ENCODE results near the gene STAT4. TPM values are rescaled to one million over a fixed set of nuclear protein-coding genes. Genes with fewer than 3 reads are reported as not detected.

The STAT4 gene
- total and polyA plus RNA-seq, 4 donors, result 2.5 to 11.5 (median 5.6) TPM

GRCh38 chr2:191197096-191197495 is 46.3 kb upstream of the STAT4 start:
- DNase-seq (peak in 2 of 3 donors; percentile 83 to 84), ATAC-seq (ENCODE audit: insufficient read depth, low FRiP score) (no peak)
- no peaks in the 10 kb centered on the region for H3K9me3 ChIP-seq (ENCODE audit: control insufficient read depth in 4 of 4, insufficient read depth in 3 of 4, low read length in 3 of 4)
- WGBS, 2 donors, result 84 to 88% methylated on average over 3 of the region's 3 CpGs
- peaks cover 0 to 5% (median 0%) of the 10 kb centered on the region in 5 donors for H3K4me1 ChIP-seq (ENCODE audit: control insufficient read depth in 5 of 5, insufficient read depth in 5 of 5, low read length in 5 of 5)
- H3K4me3 ChIP-seq, result no peak overlapping the region
- TF ChIP-seq CTCF (IDR thresholded peaks at IDR 0.05; ENCODE audit: control extremely low read depth, extremely low read depth), result no peak
- no peaks in the 10 kb centered on the region for H3K27me3 ChIP-seq (ENCODE audit: control insufficient read depth in 3 of 3, insufficient read depth in 3 of 3, low read length in 2 of 3)
- no peak overlapping the region for H3K27ac ChIP-seq (ENCODE audit: low read depth in 1 of 2, low read length in 1 of 2)
- no peaks in the 10 kb centered on the region for H3K36me3 ChIP-seq (ENCODE audit: control insufficient read depth in 4 of 4, insufficient read depth in 4 of 4, low read length in 4 of 4)
- H3K9ac ChIP-seq (ENCODE audit: insufficient read depth in 1 of 2, low read length in 2 of 2), result no peak overlapping the region

GRCh38 chr2:191195021-191195420 is 44.2 kb upstream of the STAT4 start:
- DNase-seq, result peak in 1 of 3 donors; percentile 14
- Histone ChIP-seq H3K9ac (ENCODE audit: insufficient read depth in 1 of 2, low read length in 2 of 2) (no peak overlapping the region), H3K27ac (ENCODE audit: low read depth in 1 of 2, low read length in 1 of 2) (no peak overlapping the region), H3K36me3 (ENCODE audit: control insufficient read depth in 4 of 4, insufficient read depth in 4 of 4, low read length in 4 of 4) (no peaks in the 10 kb centered on the region), H3K9me3 (ENCODE audit: control insufficient read depth in 4 of 4, insufficient read depth in 3 of 4, low read length in 3 of 4) (no peaks in the 10 kb centered on the region), H3K4me1 (ENCODE audit: control insufficient read depth in 5 of 5, insufficient read depth in 5 of 5, low read length in 5 of 5) (peaks cover 0 to 4% (median 0%) of the 10 kb centered on the region in 5 donors), H3K27me3 (ENCODE audit: control insufficient read depth in 3 of 3, insufficient read depth in 3 of 3, low read length in 2 of 3) (no peaks in the 10 kb centered on the region), H3K4me3 (no peak overlapping the region)
- TF ChIP-seq CTCF (IDR thresholded peaks at IDR 0.05; ENCODE audit: control extremely low read depth, extremely low read depth), result no peak
- no peak for ATAC-seq (ENCODE audit: insufficient read depth, low FRiP score)
- WGBS, 2 donors, result 68 to 81% methylated on average over 1 of the region's 1 CpG

GRCh38 chr2:191190861-191191552 is 40.2 kb upstream of the STAT4 start:
- ATAC-seq (ENCODE audit: insufficient read depth, low FRiP score), result no peak
- no peak overlapping the region for H3K27ac ChIP-seq (ENCODE audit: low read depth in 1 of 2, low read length in 1 of 2)
- H3K36me3 ChIP-seq (ENCODE audit: control insufficient read depth in 4 of 4, insufficient read depth in 4 of 4, low read length in 4 of 4), result no peaks in the 10 kb centered on the region
- peaks cover 0 to 3% (median 0%) of the 10 kb centered on the region in 5 donors for H3K4me1 ChIP-seq (ENCODE audit: control insufficient read depth in 5 of 5, insufficient read depth in 5 of 5, low read length in 5 of 5)
- WGBS, 2 donors, result 88 to 92% methylated on average over 5 of the region's 5 CpGs
- no peaks in the 10 kb centered on the region for H3K9me3 ChIP-seq (ENCODE audit: control insufficient read depth in 4 of 4, insufficient read depth in 3 of 4, low read length in 3 of 4)
- no peak overlapping the region for H3K9ac ChIP-seq (ENCODE audit: insufficient read depth in 1 of 2, low read length in 2 of 2)
- no peak for DNase-seq
- no peak for TF ChIP-seq CTCF (IDR thresholded peaks at IDR 0.05; ENCODE audit: control extremely low read depth, extremely low read depth)
- no peaks in the 10 kb centered on the region for H3K27me3 ChIP-seq (ENCODE audit: control insufficient read depth in 3 of 3, insufficient read depth in 3 of 3, low read length in 2 of 3)
- no peak overlapping the region for H3K4me3 ChIP-seq
